GM18520 (cell line): ENCODE measurements around the gene C9orf50.
"Not testable (repeated sequence)": the region's sequence is repeated elsewhere in the genome, so short reads cannot be mapped to it uniquely, and the experiment has no call there.

Experiments
- ATAC-seq: cut with Tn5 transposase; IDR thresholded peaks from one replicate; pipeline ENCODE4 v1.9.1; 2021; ENCODE audit not compliant: unreplicated experiment

The C9orf50 gene

DNA sequence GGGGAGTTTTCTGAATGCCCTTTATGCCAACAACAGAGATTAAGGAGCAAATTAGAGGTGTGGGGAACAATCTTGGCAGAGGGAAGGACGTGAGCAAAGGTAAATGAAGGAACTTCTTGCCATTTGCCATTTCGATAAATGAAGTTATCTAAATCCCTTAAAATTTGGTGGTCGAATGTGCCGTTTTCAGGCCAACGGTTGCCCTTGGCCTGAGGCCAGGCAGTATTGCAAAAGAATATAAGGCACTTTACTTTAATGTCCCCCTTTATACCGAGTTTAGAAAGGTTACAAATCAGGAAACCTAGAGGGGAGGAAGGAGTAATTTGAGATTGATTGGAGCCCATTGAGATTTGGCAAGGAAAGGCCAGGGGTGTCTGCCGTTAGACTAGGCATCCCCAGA lies 26.3 kb downstream of the C9orf50 start:
- no peak for ATAC-seq

- ATAC-seq = not testable (repeated sequence)
These were observed 28.1 kb downstream of the C9orf50 start for GRCh38 chr9:129592790-129593189.

- ATAC-seq = no peak
These were observed 29.0 kb downstream of the C9orf50 start for GRCh38 chr9:129591916-129592315.

DNA sequence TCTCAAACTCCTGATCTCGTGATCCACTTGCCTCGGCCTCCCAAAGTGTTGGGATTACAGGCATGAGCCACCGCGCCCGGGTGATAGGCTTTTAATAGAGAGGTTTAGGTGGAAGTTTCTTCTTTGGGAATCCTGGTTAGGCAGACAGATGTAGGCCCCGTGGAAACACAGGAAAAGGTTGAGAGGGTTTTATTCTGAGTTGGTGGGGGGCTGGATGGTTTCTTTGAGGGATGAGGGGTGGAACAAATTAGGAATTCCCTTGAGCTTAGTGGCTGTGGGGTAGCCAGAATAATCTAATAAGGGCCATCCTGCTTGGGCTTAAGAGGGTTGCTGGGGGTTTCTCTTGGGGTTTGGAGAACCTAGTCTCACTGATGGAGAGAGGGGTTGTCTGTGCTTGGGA lies 30.4 kb downstream of the C9orf50 start:
- no peak for ATAC-seq

- ATAC-seq = no peak
These were observed 33.2 kb downstream of the C9orf50 start for GRCh38 chr9:129587487-129588262.

DNA sequence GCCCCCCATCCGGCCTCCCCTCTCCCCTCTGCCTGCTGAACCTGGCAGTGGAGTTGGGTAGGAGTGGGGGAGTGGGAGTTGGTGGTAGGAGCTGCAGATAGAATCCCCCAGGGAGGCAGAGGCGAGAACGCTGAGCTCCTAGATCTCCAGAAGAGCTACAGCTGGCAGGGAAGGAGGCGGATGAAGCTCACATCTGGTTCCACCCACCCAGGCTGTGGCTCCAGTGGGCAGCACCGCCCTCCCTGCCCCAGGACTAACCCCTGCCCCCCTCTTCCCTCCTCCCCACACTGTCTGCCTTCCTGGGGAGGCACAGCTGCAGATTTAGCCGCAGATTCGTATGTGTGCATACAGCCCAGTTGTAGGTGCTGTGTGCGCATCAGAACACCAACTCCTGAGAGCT lies 34.2 kb downstream of the C9orf50 start:
- ATAC-seq = no peak

DNA sequence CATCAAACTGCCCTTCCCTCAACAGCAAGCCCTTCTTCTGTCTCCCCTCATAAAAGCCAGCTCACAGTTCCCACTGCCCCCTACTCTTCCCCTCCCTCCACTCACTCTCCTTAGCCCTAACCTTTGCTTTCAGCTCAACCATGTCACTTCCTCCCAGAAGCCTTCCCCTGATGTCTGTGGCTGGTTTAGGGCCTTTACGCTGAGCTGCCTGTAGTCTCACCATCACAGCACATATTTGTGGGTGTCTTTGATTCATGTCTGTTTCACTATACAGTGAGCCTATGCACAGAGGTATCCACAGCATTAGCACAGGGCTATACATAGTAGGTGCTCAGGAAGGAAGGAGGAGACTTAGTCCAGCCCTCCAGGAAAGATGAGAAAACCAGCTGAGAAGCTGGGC lies 34.7 kb downstream of the C9orf50 start:
- no peak for ATAC-seq

- ATAC-seq = no peak
These were observed 35.5 kb downstream of the C9orf50 start for GRCh38 chr9:129585352-129585751.

DNA sequence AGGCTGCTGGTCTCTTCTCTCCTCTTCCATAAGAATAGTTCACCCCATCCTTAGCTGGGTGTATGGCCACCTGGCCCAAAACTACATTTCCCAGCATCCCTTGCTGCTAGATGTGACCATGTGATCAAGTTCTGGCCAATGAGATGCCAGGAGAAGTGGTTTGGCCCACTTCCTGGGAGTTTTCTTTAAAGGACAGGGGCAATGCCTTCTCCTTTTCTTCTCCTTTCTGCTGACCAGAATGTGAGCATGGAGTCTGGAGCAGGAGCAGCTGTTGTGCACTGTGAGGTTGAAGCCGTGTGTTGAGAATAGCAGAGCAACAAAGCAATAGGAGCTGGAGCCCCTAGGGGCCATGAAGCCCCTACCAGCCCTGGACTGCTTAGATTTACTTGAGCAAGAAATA lies 36.8 kb downstream of the C9orf50 start:
- ATAC-seq = no peak

DNA sequence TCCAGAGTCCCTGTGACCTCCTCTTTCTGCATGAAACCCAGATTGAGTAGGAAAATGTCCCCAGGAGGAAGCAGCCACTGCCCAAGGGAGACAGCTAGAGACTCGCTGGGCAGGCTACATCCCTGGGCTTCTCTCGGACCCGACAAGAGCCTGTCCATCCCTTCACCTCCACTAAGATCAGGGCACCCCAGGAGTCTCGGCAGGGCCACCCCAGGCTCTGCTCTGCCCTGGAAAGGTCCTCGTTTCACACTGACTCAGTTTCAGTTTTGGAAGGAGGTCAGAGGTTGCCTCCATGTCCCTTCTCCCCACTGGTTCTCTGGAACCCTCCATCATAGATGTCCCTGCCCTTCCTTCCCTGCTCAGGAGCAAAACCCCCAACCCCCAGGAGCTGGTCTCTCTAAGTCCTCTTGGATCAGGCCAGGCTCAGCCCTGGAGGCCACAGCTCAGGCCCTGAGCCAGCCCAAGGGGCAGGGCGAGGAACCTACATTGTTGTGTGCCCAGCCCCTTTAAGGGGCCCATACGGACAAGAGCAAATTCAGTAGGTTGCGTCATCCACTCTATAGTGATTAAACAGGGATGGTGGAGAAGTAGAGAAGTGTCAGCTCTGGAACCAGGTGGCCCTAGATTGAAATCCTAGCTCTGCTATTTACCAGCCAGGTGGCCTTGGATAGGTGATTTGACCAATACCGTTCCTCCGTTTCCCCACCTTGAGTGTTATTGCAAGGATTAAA lies 37.4 kb downstream of the C9orf50 start:
- ATAC-seq = no peak

DNA sequence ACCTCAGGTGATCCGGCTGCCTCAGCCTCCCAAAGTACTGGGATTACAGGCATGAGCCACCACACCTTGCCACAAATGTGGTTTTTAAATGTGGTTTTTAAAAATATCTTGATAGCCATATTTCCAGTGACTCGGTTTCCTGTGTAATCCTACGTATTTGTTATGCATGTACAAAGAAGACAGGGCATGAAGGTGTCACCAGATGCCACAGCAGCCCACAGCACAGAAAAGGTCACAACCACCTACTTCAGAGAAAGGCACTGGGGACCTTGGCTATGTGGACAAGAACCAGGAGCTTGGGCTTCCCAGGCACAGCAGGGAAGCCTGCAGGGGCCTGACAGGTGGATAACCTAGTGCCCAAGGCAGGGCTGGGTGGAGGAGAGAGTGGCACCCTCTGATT lies 38.0 kb downstream of the C9orf50 start:
- ATAC-seq = no peak

GRCh38 chr9:129581505-129582189 lies 39.3 kb downstream of the C9orf50 start:
- ATAC-seq = no peak

DNA sequence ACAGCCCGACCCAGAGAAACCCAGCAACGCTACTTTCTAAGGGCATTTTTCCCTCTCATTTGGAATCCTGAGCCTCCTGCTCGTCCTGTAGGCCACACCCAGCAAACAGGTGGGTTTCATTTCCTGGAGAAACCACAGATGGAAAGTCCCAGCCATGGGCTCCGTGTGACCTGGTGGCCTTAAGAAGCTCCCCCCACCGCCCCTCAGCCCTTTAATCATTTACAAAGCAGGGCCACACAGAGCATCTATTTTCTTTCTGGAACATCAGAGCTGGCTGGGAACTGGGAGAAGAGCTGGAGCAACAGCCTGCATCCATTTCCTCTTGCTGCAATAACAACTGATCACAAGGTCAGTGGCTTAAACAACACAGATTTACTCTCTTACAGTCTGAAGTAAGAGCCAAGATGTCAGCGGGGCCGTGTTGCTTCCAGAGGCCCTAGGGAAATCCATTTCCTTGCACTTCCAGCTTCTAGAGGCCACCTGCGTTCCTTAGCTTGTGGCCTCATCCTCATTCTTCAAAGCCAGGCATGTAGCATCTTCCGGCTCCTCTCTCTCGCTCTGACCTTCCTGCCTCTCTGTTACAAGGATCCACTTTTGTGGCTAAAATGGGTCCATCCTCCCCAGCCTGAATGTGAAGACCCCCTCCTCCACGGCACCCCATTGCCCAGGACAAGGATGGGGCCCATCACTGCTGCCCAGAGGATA lies 40.5 kb downstream of the C9orf50 start:
- ATAC-seq = no peak

- ATAC-seq = no peak
These were observed 41.6 kb downstream of the C9orf50 start for GRCh38 chr9:129579294-129579693.

DNA sequence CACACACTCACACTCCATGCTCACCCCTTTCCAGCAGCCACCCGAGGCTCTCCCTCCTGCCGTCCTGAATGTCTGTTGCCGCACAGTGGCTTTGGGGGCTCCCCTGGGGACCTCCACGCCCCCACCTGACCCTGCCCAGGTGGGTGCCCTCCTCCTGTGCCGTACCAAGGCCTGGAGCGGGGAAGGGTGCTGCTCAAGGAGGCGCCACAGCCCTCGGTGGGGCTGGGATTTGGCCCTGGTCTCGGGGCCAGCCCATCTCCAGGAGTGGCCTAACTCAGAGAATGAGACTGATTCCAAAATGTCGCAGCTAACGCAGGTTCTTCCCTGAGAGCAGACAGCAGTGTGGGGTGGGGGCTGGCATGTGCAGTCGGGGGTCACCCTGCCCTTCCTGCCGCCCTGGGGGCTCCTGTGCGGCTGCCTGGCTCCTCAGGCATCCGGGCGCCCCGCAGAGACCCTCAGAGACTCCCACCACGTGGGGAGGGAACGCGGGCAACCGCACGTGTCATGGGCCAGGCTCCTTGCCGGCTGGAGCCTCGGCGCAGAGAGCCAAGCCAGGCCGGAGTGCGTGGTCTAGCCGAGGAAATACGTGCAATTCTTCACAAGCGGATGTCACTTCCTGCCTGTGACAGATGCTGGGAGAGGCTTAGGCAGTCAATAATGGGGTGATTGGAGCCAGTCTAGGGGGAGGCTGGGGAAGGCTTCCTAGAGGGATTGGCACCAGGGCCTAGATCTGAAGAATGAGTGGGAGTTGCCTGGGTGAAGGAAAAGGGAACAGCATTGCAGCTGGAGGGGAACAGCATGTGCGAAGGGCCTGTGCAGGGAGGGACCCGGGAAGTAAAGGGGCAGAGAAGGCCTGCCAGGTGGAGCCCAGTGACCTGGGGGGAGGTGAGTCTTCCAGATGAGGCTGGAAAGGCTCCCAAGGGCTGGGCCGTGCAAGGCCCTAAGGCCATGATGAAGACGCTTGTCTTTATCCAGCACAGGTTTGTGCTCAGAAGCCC lies 44.1 kb downstream of the C9orf50 start:
- no peak for ATAC-seq

- ATAC-seq = no peak
These were observed 45.1 kb downstream of the C9orf50 start for GRCh38 chr9:129575818-129576217.

- ATAC-seq = no peak
These were observed 45.9 kb downstream of the C9orf50 start for GRCh38 chr9:129574911-129575585.

- ATAC-seq = no peak
These were observed 46.9 kb downstream of the C9orf50 start for GRCh38 chr9:129573977-129574376.

DNA sequence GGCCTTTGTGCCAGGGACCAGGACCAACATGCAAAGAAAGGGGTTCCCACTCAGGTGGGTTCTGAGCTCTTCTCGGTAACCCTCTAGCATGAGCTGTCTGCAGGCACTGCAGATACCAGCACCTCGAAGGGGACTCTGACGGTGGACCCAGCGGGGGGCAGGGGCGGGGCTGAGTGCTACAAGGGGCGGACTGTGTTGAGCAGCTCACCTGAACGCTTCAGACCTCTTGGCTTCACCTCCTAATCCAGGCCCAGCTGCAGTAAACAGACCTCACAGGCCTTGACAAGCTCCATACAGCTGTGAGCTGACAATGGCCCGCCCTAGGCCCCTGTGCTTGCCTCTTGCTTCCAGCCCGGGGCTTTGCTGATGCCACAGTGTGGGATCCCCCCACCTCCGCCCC lies 48.4 kb downstream of the C9orf50 start:
- no peak for ATAC-seq

DNA sequence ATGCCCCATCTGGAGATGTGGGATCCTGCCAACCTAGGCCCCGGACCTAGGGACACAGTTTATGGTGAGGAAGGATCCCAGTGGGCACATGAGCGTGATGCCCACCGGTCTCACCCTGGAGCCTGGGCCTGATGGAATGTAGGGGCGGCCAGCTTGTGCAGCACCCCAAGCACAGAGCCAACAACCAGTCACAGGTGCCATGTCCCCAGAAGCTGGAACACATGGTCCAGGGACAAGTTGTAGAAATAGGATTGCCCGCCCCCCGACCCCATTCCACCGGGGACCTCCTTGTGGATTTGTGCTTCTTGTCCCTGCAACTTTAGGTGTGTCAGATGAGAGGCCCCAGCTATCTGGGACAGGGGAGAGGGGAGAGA lies 48.9 kb downstream of the C9orf50 start:
- ATAC-seq = no peak
